Psoas muscle (tissue), 8 donors: ENCODE data around the gene FLVCR2. TPM values are rescaled to one million over a fixed set of nuclear protein-coding genes. Genes with fewer than 3 reads are reported as not detected.

Experiments used
- ATAC-seq, 4 donors: fragments of 200-7000 bp; cut with Tn5 transposase; one replicate each; pipeline ENCODE4 v1.9.1; 2020; ENCODE audit warnings: moderate library complexity in 3 of 4, mild to moderate bottlenecking in 2 of 4
- DNase-seq, 2 donors: peaks; one replicate each; pipeline ENCODE4 v3.0.0-alpha.2; 2020
- H3K27ac ChIP-seq: fragments of 200-600 bp; one replicate; pipeline ENCODE4 v1.8.0; 2022
- H3K27me3 ChIP-seq, 3 donors: fragments of 200-600 bp in 1 of 3; one replicate each; pipeline versions ENCODE4 v1.6.1 to v1.8.0; 2013 to 2022; ENCODE audit warnings: low read length in 2 of 3, mild to moderate bottlenecking in 2 of 3, moderate library complexity in 1 of 3; ENCODE audit not compliant: insufficient read depth in 3 of 3
- H3K36me3 ChIP-seq, 2 donors: fragments of 200-600 bp in 1 of 2; one replicate each; pipeline versions ENCODE4 v1.6.1 to v1.8.0; 2013 to 2022; ENCODE audit warnings: low read depth in 1 of 2, mild to moderate bottlenecking in 1 of 2, moderate library complexity in 1 of 2; ENCODE audit not compliant: insufficient read depth in 1 of 2
- H3K4me1 ChIP-seq: fragments of 200-600 bp; one replicate; pipeline ENCODE4 v1.8.0; 2022
- H3K4me3 ChIP-seq: fragments of 200-600 bp; one replicate; pipeline ENCODE4 v1.8.0; 2022; ENCODE audit warnings: mild to moderate bottlenecking
- H3K9me3 ChIP-seq: fragments of 200-600 bp; one replicate; pipeline ENCODE4 v1.8.0; 2022
- CTCF ChIP-seq: fragments of 200-600 bp; IDR thresholded peaks from one replicate; pipeline ENCODE4 v1.8.0; 2022; ENCODE audit warnings: antibody characterized with exemption
- WGBS, 3 donors: extraction: QIAGEN DNeasy Blood & Tissue Kit; methylation state at CpG; one replicate each; pipeline versions ENCODE4 v1.1.6 to v1.1.7; 2013; 5-methylcytosine and 5-hydroxymethylcytosine counted together
- intact Hi-C, 2 donors: fragments of 100-400 bp; cut with DNase I; formaldehyde crosslinking; loops; one replicate each; pipeline versions ENCODE4 v1.11.0 to v1.14.2; 2022
- polyA plus RNA-seq, 3 donors: library from polyadenylated mRNA; stranded (reverse); fragments of 200-250 nt; gene quantifications; one replicate each; pipeline ENCODE4 v1.2.3, GENCODE V29; 2013
- total RNA-seq, 4 donors: library from RNA; stranded (reverse); fragmentation: NEBNext Ultra II Directional in 2 of 4; extraction: Animal tissue kit (Norgen Biotek cat#: 25700) in 2 of 4; gene quantifications; one replicate each; pipeline versions ENCODE4 v1.2.1 to v1.2.4, GENCODE V29; 2021 to 2023
- donor health status: healthy with polysubstance abuse.
- donor health status: DM: no; HTN: no; CAD: no; lungs with moderate emphysema.
- donor health status: Bipolar disorder and iron deficiency.
- donor health status: healthy.
- donor health status: DM: yes; HTN: yes; CAD: no.
- donor health status: DM: no; HTN: no; CAD: no.
- donor health status: DM: no; HTN: no; CAD: no.
- donor health status: DM: yes; HTN: yes; CAD: no.

The FLVCR2 gene
- total and polyA plus RNA-seq, 7 donors = 0.71 to 9.8 (median 5.3) TPM

GRCh38 chr14:75626863-75627262, 48.4 kb downstream of the FLVCR2 start:
- no peak for ATAC-seq
- H3K4me1 ChIP-seq = no peaks in the 10 kb centered on the region
- H3K27me3 ChIP-seq = no peaks in the 10 kb centered on the region
- intact Hi-C loops = no loop called here
- H3K4me3 ChIP-seq = no peak overlapping the region
- 80 to 86% (median 84%) methylated on average over 3 of the region's 3 CpGs for WGBS, 3 donors
- no peak for DNase-seq
- no peaks in the 10 kb centered on the region for H3K9me3 ChIP-seq
- no peaks in the 10 kb centered on the region for H3K36me3 ChIP-seq
- H3K27ac ChIP-seq = no peak overlapping the region
- TF ChIP-seq CTCF = no peak

- H3K27ac ChIP-seq = no peak overlapping the region
- no peaks in the 10 kb centered on the region for H3K36me3 ChIP-seq
- intact Hi-C loops = no loop called here
- no peak overlapping the region for H3K4me3 ChIP-seq
- no peaks in the 10 kb centered on the region for H3K4me1 ChIP-seq
- WGBS, 3 donors = 76 to 85% (median 78%) methylated on average over 4 of the region's 4 CpGs
- TF ChIP-seq CTCF = no peak
- H3K9me3 ChIP-seq = no peaks in the 10 kb centered on the region
- DNase-seq (no peak), ATAC-seq (no peak)
- no peaks in the 10 kb centered on the region for H3K27me3 ChIP-seq
These were observed 49.0 kb downstream of the FLVCR2 start for GRCh38 chr14:75627406-75627805.

GRCh38 chr14:75628816-75629215, 50.4 kb downstream of the FLVCR2 start:
- Histone ChIP-seq H3K4me3 (no peak overlapping the region), H3K27ac (no peak overlapping the region), H3K9me3 (no peaks in the 10 kb centered on the region), H3K4me1 (no peaks in the 10 kb centered on the region), H3K36me3 (no peaks in the 10 kb centered on the region), H3K27me3 (no peaks in the 10 kb centered on the region)
- WGBS, 3 donors = 83 to 91% (median 88%) methylated on average over 3 of the region's 3 CpGs
- DNase-seq = no peak
- no peak for TF ChIP-seq CTCF
- ATAC-seq = no peak
- intact Hi-C loops = no loop called here

GRCh38 chr14:75630695-75631452, 52.5 kb downstream of the FLVCR2 start:
- H3K27ac ChIP-seq = no peak overlapping the region
- H3K27me3 ChIP-seq = no peaks in the 10 kb centered on the region
- H3K4me3 ChIP-seq = no peak overlapping the region
- peaks cover 0 to 5% of the 10 kb centered on the region in 2 donors for H3K36me3 ChIP-seq
- H3K4me1 ChIP-seq = no peaks in the 10 kb centered on the region
- WGBS, 3 donors = 82 to 89% (median 84%) methylated on average over 6 of the region's 6 CpGs
- H3K9me3 ChIP-seq = no peaks in the 10 kb centered on the region
- DNase-seq = no peak
- no peak for TF ChIP-seq CTCF
- intact Hi-C loops = no loop called here
- ATAC-seq = no peak

- TF ChIP-seq CTCF = no peak
- 57 to 62% (median 60%) methylated on average over 5 of the region's 5 CpGs for WGBS, 3 donors
These were observed 53.0 kb downstream of the FLVCR2 start for GRCh38 chr14:75631453-75631831.

More at GRCh38 chr14:75631453-75631831, 53.0 kb downstream of the FLVCR2 start:
- Histone ChIP-seq H3K9me3 (no peaks in the 10 kb centered on the region), H3K27me3 (no peaks in the 10 kb centered on the region), H3K4me1 (no peaks in the 10 kb centered on the region), H3K27ac (no peak overlapping the region), H3K36me3 (peaks cover 0 to 5% of the 10 kb centered on the region in 2 donors), H3K4me3 (no peak overlapping the region)
- no peak for ATAC-seq
- no peak for DNase-seq
- intact Hi-C loops = no loop called here
